GM04503 (cell line): ENCODE data around the gene EVC2.
"Not testable (repeated sequence)": the region's sequence is repeated elsewhere in the genome, so short reads cannot be mapped to it uniquely, and the experiment has no call there.

Source experiments
- DNase-seq: peaks from one replicate; pipeline ENCODE4 v3.0.0-alpha.2; 2012; ENCODE audit warnings: low read depth

Gene EVC2

DNA sequence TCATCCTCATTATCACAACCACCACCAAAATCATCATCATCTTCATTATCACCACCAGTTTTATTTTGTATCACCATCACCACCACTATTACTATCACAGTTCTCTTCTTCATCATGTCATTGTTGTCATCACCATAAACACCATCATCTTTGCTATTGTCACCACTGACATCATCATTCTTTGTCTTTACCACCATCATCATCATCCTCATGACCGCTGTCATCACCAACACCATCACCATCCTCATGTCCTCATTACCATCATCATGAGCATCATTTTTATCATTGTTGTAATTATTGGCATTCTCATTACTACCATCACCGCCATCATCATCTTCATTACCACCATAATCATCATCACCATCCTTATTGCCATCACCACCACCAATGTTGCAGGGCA is 34.0 kb upstream of the EVC2 start:
- DNase-seq = no peak

GRCh38 chr4:5738061-5738460 is 29.7 kb upstream of the EVC2 start:
- DNase-seq = no peak

GRCh38 chr4:5735463-5735862 is 27.1 kb upstream of the EVC2 start:
- no peak for DNase-seq

- DNase-seq = no peak
Measured at GRCh38 chr4:5734853-5735252, 26.5 kb upstream of the EVC2 start.

- DNase-seq = no peak
Measured at GRCh38 chr4:5732158-5732557, 23.8 kb upstream of the EVC2 start.

GRCh38 chr4:5730993-5731990 is 22.9 kb upstream of the EVC2 start:
- DNase-seq = no peak

- no peak for DNase-seq
Measured at GRCh38 chr4:5730436-5730835, 22.1 kb upstream of the EVC2 start.

DNA sequence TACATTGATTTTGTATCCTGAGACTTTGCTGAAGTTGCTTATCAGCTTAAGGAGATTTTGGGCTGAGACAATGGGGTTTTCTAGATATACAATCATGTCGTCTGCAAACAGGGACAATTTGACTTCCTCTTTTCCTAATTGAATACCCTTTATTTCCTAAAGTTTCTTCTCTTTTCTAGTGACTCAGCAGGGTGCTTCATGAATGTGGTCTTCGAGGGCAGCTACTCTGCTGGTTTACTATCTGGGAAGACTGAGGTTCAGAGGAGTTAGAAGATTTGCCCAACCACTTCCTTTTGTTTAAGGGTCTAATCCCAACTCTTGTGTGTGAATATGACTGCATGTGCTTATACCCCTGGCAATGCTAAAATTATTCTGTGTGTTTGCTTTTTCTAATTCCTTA is 20.1 kb upstream of the EVC2 start:
- not testable (repeated sequence) for DNase-seq

GRCh38 chr4:5724377-5724776 is 16.0 kb upstream of the EVC2 start:
- no peak for DNase-seq

DNA sequence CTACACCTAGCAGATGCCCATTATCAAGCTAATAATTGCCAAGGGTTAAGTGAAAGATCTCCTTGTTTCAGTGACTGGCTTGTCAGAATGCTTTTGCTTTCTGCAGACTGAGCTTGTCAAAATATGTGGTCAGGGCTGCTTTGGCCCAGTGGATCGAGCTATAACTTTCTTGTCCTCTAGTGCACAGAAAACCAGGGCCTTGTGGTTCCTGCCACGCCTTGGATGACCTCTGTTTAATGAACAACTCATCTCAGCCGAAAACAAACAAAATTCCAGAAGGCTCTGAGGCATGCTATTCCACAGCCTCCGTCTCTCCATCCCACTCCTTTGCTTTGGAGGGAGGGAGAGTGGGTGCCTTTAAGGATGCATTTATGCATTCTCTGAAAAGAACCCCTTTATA is 14.0 kb upstream of the EVC2 start:
- no peak for DNase-seq

- DNase-seq = no peak
Measured at GRCh38 chr4:5721923-5722322, 13.6 kb upstream of the EVC2 start.

GRCh38 chr4:5720980-5721379 is 12.6 kb upstream of the EVC2 start:
- no peak for DNase-seq

- DNase-seq = no peak
Measured at GRCh38 chr4:5720157-5720850, 11.9 kb upstream of the EVC2 start.

DNA sequence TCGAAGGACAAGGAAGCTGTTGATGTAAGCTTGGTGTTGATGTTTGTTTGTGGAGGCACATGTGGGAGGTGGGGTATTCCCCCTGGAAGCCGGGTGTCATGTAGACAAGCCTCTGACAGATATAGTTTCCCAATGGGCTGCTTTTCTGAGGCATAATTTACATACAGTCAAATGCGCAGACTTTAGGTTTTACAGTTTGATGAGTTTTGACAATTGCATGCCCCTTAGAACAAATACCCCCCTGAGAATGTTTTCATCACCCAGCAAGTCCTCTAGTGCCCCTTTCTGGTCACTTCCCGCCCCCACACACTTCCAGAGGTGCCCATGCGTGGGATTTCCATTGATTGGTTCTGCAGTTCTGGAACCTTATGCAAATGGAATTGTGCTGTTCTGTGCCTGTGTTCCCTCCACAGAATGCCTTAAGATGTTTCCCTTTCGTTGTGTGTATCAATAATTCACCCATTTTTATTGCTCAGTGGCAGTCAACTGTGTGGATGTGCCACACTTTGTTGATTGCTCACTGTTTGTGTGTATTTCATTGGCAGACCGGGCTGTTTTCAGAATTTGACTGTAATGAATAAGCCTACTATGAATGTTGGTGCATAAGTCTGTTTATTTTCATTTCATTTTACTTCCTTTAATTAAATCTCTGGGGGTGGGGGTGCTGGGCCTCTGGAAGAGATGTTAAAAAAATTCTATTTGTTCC is 11.1 kb upstream of the EVC2 start:
- no peak for DNase-seq

GRCh38 chr4:5718411-5718810 is 10.1 kb upstream of the EVC2 start:
- DNase-seq = no peak

GRCh38 chr4:5717449-5718158 is 9.2 kb upstream of the EVC2 start:
- DNase-seq = no peak

DNA sequence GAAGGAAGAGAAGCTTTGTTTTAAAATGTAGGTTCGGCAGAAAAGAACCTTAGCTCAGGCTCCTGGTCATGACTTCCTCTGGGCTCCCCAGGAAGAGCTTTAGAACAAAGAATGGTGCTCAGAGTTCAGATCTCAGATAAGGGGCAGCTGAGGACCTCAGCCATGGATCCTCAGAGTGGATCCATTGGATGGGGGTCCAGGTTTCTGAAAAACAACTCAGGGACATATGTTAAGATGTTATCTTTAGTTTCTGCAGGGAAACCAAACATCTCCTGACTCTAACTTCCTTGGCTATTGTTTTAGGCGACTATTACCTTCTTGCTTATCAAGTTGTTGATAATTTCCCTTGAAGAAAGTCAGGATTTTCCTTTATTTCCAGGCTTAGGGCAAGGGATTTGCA is 8.0 kb upstream of the EVC2 start:
- DNase-seq = no peak

DNA sequence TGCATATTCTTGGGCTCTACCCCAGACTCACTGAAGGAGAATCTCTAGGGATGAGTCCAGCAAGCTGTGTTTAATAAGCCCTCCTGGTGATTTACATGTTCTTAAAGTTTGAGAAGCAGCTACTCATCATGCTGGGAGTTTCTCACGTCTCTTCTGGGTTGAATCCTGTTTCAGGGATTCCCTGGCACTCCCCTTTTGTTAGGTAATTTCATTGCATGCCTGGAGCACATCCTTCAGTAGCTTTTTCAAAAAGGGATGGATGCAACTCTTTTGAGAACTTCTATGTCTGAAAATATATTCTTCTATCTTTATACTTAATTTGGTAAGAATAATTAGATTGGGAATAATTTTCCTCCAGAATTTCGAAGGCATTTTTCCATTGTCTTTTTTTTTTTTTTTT is 7.0 kb upstream of the EVC2 start:
- no peak for DNase-seq

DNA sequence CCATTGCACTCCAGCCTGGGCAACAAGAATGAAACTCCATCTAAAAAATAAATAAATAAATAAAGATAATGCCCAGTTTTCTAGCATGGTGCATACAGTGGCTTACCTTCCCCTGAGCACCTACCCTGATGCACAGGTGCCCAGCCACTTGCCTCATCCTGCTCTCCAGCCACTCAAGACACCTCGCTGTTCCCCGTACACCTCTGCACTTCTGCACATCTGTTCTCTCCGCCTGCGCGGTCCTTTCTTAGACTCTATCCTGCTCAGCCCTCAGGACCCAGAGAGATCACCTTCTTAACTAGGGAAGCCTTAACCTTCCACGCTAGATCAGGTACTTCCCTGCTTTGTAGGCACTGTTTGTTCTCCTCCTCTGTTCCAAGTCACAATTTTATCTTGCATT is 5.5 kb upstream of the EVC2 start:
- DNase-seq = no peak

DNA sequence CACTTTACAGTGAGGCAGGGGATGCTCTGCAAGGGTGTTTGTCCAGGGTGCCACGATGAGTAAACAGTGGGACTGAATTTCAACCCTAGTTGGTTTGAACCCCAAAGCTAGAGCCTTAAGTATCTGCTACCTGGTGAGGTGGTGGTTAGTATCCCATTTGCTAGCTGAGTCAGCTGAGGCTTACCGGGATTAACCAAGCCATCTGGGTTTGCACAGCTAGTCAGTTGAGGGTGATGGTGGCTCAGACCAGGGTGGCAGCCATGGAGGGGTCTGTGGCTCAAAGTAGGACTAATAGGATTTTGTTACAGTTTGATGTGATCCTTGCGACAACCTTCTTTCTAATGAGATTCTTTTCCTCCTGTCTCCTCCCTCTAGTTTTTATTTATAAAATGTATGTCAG is 4.6 kb upstream of the EVC2 start:
- DNase-seq = no peak

DNA sequence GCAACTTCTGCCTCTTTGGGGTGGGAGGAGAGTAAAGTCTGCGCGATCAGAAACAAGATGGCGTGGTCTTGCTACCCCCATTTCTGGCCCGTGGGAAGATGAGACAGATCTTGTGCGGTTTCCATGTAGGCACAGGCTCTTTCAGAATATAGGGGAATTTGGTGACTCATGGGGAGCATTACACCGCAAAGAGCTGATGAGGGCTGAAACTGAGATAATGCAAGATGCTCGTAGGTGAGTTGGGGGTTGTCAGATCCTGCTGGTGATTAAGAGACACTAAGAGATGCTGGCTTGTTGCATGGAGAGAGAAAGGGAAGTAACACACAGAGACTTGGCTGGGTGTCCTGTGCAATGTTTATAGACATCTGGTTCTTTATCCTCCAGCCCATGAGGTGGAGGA is 4.2 kb upstream of the EVC2 start:
- no peak for DNase-seq
